GM21723 (cell line): ENCODE results near the gene TMEM270.

ENCODE experiments used
- ATAC-seq: cut with Tn5 transposase; IDR thresholded peaks from one replicate; pipeline ENCODE4 v1.9.1; 2021; ENCODE audit warnings: mild to moderate bottlenecking, moderate library complexity; ENCODE audit not compliant: unreplicated experiment

The TMEM270 gene

DNA sequence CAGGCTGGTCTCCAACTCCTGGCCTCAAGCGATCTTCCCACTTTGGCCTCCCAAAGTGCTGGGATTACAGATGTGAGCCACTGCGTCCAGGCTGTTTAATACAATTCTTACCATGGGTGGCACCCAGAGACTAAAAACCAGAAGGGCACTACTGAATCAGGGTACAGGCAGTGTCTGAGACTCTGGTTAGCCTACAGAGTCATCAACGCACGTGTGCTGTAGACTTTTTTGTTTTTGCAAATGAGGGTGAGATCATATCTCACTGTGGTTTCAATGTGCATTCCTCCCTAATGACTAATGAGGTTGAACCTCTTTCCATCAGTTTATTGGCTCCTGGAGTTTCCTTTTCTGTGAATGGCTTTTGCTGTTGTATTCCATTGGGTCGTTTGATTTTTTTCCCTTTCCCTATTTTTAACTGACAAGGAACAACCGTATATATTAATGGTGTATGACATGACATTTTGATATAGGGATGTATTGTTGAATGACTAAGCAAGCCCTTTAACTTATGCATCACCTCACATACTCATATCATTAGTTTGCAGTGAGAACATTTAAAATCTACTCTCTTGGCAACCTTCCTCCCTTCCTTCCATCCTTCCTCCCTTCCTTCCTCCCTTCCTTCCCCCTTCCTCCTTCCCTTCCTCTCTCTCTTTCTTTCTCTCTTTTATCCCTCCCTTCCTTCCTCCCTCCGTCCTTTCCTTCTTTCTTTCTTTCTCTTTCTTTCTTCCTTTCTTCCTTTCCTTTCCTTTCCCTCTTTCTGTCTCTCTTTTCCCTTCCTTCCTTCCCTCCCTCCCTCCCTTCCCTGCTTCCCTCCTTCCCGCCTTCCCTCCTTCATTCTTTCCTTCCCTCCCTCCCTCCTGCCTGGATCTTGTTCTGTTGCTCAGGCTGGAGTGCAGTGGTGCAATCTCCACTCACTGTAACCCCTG lies 9.3 kb upstream of the TMEM270 start:
- ATAC-seq: peak; percentile 79

- ATAC-seq: no peak
These were observed 8.5 kb upstream of the TMEM270 start for GRCh38 chr7:73852500-73852899.

GRCh38 chr7:73856941-73857340 lies 4.0 kb upstream of the TMEM270 start:
- no peak for ATAC-seq

GRCh38 chr7:73858807-73859206 lies 2.2 kb upstream of the TMEM270 start:
- ATAC-seq: no peak

GRCh38 chr7:73861305-73861704 lies 346 bp downstream of the TMEM270 start:
- no peak for ATAC-seq

- ATAC-seq: no peak
These were observed 4.2 kb downstream of the TMEM270 start for GRCh38 chr7:73864981-73865711.

DNA sequence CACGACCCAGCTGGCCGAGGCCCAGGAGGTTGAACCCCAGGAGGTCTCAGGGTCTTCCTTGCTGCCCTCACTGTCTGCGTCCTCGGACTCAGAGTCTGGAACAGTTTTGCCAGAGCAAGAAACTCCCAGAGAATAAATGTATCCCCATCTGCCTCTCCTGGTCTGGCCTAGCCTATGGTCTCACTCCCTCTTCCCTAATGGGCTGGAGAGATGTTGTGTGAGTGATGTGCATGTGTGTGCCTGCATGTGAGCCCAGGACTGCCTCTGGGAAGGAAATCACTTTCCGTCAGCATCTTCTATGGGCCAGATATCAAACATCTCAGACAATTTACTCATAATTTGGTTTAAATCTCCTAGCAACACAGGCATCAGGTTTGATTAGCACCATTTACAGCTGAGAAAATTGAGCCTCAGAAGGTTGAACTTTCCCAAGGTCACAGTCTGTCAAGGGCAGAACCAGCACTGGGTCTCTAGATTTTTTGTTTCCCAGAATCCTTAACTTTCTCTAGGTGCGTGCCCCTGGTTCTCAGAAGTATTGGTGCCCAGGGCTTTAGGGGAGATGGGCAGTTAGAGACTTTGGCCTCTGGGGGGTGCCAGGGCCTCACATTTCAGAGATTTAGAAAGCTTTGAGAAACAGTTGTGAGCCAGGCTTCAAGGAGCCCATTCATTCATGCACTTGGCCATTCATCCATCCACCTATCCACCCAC lies 4.9 kb downstream of the TMEM270 start:
- no peak for ATAC-seq

GRCh38 chr7:73866446-73866767 lies 5.4 kb downstream of the TMEM270 start:
- ATAC-seq: no peak

DNA sequence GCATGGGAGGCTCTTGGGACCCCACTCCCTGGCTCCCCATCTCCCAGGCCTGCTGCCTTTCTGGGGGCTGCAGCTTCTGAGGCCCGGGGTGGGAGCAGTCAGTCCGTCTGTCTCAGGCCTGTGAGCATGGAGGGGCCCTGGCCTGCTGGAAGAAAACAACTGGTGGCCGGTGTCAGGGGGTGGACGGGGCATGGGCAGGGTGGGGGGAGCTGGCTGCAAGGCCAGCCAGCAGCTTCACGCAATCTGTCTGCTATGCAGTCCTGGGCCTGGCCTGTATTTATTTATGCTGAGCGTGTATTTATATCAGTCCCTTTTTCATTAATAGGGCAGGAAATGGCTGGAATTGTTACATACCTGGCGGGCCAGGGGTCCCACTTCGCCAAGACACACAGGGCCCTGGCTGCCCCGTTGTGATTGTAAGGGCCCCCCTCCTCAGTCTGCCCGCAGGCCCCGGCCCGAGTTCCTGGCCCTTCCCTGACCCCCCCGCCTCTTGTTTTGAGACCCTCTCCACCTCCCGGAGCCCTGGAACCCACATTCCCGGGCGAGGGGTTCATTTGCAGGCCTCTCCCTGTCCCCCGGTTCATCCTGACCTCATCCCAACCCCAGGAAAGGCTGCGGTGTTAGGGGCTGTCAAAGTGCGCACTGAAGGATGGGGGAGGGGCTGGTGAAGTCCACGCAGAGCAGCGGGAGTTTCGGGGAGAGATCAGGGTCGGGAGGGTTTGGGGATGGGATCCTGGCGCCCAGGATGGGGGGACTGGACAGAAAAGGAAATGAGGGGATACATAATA lies 8.2 kb downstream of the TMEM270 start:
- ATAC-seq: no peak

DNA sequence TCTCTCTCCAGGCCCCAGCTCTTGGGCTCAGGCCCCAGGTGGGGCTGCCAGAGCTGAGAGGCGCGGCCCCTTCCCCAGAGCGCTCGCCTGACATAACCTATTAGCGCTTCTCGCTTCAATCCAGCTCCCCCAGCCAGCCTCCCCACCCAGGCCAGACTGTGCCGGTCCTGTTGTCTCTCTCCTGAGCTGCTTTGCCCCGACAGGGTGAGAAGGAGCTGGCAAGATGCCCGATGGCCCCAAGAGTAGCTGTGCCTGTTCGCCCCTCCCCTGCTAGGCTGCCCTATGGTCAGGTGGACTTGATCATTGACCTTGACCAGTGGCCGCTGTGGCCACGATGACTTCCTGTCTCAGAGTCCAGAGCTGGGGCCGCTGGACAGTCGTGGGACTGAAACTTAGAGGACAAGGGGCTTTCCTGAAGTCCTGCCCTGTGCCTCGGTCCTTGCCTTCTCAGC lies 9.1 kb downstream of the TMEM270 start:
- no peak for ATAC-seq

DNA sequence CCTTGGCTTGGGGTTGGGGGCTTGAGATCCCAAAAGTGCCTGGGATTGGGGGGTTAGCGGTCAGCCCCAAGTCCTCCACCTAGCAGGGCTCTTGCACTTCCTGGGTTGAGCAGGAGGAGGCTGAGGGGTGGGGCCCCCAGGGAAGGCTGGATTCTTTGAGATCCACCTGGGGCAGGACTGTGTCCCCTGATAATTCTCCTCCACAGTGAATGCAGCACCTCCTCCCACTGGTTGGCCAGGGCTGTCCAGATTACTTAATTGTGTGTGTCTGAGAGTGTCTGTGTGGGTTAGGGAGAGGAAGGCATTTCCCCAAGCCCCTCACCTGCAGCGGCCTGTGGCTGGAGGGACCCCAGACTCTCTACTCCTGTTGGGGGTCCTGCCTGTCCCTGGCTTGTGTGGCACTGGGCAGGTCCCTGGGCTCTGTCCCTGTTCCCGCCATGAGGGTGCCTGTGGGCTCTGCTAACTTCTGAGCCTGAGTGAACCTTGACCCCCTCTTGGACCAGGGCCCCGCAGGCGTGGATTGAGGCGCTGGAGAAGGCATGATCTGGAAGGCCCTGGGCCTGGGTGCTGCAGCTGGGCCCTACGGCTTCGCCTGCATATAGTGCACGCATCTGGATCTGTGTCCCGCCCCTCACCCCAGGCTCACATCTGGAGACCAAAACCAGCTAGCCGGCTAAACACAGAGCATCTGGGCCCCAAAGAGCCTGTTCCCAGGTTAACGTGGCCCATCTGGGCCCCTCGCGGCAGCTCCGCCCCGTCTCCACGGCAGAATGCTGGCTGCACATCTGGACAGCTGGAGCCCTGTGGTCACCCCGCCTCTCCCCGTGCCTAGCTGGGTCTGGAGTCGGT lies 10.4 kb downstream of the TMEM270 start:
- no peak for ATAC-seq

- no peak for ATAC-seq
These were observed 11.3 kb downstream of the TMEM270 start for GRCh38 chr7:73872056-73872908.

DNA sequence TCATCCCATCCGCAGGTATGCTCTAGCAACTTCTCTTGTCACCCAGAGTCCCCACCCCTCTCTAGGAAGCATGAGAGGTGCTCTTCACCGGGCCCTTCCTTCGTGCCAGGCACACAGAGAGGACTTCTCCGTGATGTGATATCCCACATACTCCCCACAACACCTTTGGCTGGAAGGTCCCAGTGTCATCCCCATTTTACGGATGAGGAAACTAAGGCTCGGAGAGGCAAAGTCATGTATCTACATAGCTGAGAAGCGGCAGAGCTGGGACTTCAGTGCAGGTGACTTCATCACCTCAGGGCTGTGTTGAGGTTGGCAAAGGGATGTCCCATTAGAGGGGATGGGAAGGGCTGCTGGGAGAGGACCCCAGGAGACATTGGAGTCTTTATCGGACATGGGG lies 15.4 kb downstream of the TMEM270 start:
- no peak for ATAC-seq

DNA sequence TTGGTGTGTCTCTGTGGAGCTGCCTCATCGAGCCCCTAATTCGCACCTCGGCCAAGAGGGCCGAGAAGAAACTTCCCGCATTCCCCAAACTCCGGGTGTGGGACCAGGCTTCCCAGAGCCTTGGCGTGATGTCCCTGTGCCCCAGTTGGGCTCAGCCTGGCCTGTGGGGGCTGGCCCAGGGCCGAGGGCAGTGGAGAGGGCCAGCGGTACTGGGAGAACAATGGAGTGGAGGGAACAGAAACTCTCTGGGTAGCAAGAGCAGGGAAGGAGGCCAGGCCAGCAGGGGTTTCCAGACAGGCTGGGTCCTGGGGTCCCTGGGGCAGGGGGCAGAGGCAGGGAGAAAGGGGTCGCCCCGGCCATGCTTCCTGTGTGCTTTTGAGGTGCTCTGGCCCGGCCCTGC lies 16.0 kb downstream of the TMEM270 start:
- ATAC-seq: no peak

- ATAC-seq: no peak
These were observed 19.2 kb downstream of the TMEM270 start for GRCh38 chr7:73879977-73880681.

- ATAC-seq: no peak
These were observed 19.9 kb downstream of the TMEM270 start for GRCh38 chr7:73880755-73881328.

- no peak for ATAC-seq
These were observed 20.5 kb downstream of the TMEM270 start for GRCh38 chr7:73881352-73882046.
